Measurements from ENCODE around the gene SERTM1. TPM values are rescaled to one million over a fixed set of nuclear protein-coding genes. Genes with fewer than 3 reads are reported as not detected.
A peak's percentile ranks its signal among the peaks of the same experiment; 100 is the strongest.

The SERTM1 gene
- total RNA-seq, 1 experiment from 2014 or later = not detected

DNA sequence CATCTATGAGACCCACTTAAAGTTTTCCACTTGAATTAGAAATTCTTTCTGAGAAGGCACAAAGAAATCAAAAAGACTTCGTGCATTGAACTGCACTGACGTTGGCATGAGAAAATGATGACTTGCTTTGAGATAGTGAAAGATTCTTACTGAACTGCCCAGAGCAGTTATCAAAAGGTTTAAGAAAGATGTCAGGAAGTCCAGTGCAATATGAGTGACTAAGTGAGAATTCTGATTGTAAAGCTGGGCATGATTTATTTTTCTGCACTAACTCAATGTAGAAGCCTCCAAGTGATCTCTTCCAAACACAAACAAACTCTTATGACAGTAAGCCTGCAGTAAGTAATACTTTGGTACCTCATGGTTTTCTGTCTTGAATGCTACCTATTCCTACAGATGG, 52.1 kb downstream of the SERTM1 start:
- Histone ChIP-seq H3F3A (ENCODE audit: low read length, unreplicated experiment) (no peaks in the 10 kb centered on the region), H3K9me3 (ENCODE audit: low read length) (no peaks in the 10 kb centered on the region), H3K4me3 (ENCODE audit: low read length) (no peak overlapping the region), H3K4me2 (ENCODE audit: low read length) (no peak overlapping the region), H3K79me2 (ENCODE audit: low read length) (no peaks in the 10 kb centered on the region), H3K27me3 (ENCODE audit: low read length) (no peaks in the 10 kb centered on the region), H3K27ac (ENCODE audit: low read length) (no peak overlapping the region), H3K36me3 (ENCODE audit: low read depth, low read length) (no peaks in the 10 kb centered on the region), H2AFZ (ENCODE audit: low read length) (no peak overlapping the region), H3K9me2 (replicated peaks; ENCODE audit: low read length) (no peaks in the 10 kb centered on the region), H4K20me1 (ENCODE audit: low read length) (no peaks in the 10 kb centered on the region), H3K4me1 (ENCODE audit: insufficient read depth, low read length) (no peaks in the 10 kb centered on the region), H3K9ac (ENCODE audit: low read length) (no peak overlapping the region)
- BruUV-seq (replicated peaks) = no TSS peak
- intact Hi-C loops (cut with micrococcal nuclease) = no loop called here
- ATAC-seq = no peak
- DNase-seq = no peak
- CTCF ChIA-PET = no interaction called here
- TF ChIP-seq EZH2phosphoT487 (IDR thresholded peaks at IDR 0.05; ENCODE audit: borderline replicate concordance, low read length) (no peak), EZH2 (IDR thresholded peaks at IDR 0.05; ENCODE audit: low read length, unreplicated experiment) (no peak)
- TF ChIP-seq, protein P1, sequence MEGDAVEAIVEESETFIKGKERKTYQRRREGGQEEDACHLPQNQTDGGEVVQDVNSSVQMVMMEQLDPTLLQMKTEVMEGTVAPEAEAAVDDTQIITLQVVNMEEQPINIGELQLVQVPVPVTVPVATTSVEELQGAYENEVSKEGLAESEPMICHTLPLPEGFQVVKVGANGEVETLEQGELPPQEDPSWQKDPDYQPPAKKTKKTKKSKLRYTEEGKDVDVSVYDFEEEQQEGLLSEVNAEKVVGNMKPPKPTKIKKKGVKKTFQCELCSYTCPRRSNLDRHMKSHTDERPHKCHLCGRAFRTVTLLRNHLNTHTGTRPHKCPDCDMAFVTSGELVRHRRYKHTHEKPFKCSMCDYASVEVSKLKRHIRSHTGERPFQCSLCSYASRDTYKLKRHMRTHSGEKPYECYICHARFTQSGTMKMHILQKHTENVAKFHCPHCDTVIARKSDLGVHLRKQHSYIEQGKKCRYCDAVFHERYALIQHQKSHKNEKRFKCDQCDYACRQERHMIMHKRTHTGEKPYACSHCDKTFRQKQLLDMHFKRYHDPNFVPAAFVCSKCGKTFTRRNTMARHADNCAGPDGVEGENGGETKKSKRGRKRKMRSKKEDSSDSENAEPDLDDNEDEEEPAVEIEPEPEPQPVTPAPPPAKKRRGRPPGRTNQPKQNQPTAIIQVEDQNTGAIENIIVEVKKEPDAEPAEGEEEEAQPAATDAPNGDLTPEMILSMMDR (conservative IDR thresholded peaks at IDR 0.05; ENCODE audit: low read depth, low read length) = no peak
- POLR2A ChIA-PET (ENCODE audit: unreplicated experiment) = no interaction called here

DNA sequence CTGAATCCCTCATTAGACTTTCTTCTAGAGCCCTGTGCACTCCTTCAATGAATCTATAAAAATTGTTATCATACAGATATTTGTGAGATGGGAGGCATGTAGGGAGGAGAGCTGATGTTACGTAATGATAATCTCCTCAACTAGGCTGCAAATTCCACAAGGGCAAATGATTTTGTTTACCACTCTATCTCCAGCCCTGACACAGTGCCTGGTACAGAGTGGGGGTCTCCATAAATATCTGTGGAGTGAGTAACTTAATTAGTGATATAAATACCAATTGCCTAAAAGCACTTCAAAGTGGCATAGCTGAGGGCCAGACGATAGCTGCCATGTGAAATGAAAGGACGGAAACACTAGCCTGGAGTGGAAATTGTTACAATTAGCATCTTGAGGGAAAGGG, 54.2 kb downstream of the SERTM1 start:
- H3K4me3 ChIP-seq (ENCODE audit: low read length) = no peak overlapping the region
- DNase-seq = no peak
- H3K27ac ChIP-seq (ENCODE audit: low read length) = no peak overlapping the region
- no peaks in the 10 kb centered on the region for H3K27me3 ChIP-seq (ENCODE audit: low read length)
- H3K9ac ChIP-seq (ENCODE audit: low read length) = no peak overlapping the region
- no peaks in the 10 kb centered on the region for H3F3A ChIP-seq (ENCODE audit: low read length, unreplicated experiment)
- no TSS peak for BruUV-seq (replicated peaks)
- H3K36me3 ChIP-seq (ENCODE audit: low read depth, low read length) = no peaks in the 10 kb centered on the region
- ChIA-PET POLR2A (ENCODE audit: unreplicated experiment) (no interaction called here), CTCF (no interaction called here)
- H2AFZ ChIP-seq (ENCODE audit: low read length) = no peak overlapping the region
- no peak overlapping the region for H3K4me2 ChIP-seq (ENCODE audit: low read length)
- no peaks in the 10 kb centered on the region for H3K79me2 ChIP-seq (ENCODE audit: low read length)
- intact Hi-C loops (cut with micrococcal nuclease) = no loop called here
- no peaks in the 10 kb centered on the region for H3K4me1 ChIP-seq (ENCODE audit: insufficient read depth, low read length)
- H3K9me2 ChIP-seq (replicated peaks; ENCODE audit: low read length) = no peaks in the 10 kb centered on the region
- TF ChIP-seq EZH2 (IDR thresholded peaks at IDR 0.05; ENCODE audit: low read length, unreplicated experiment) (no peak), EZH2phosphoT487 (IDR thresholded peaks at IDR 0.05; ENCODE audit: borderline replicate concordance, low read length) (no peak)
- TF ChIP-seq, protein P1 (conservative IDR thresholded peaks at IDR 0.05; ENCODE audit: low read depth, low read length) = no peak
- no peaks in the 10 kb centered on the region for H3K9me3 ChIP-seq (ENCODE audit: low read length)
- H4K20me1 ChIP-seq (ENCODE audit: low read length) = no peaks in the 10 kb centered on the region
- no peak for ATAC-seq

DNA sequence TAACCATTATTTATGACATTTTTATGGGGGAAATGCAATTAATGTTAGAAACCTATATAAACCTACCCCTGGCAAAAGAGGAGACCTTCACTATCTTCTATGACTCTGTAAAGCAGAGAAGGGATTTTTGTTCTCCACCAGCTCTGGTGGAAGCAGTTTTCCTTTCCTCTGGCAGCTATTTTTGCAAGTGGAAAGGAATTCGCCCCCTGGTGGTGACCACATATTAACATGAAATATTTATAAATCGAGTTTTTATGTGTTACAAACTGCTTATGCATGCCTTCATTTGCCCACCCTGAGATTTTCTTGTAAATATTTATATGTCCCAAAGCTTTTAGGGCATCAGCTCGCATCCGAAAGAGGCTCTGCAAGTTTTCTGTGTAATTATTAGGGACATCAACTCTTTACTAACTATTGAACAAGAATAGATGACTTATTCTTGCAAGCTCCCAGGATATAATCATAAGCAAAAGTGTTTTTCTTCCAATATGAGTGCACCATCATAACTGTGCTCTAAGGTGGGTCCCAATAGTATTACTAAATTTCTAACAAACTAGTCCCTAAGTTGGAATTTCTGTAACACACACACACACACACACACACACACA, 62.4 kb downstream of the SERTM1 start:
- no peaks in the 10 kb centered on the region for H3K79me2 ChIP-seq (ENCODE audit: low read length)
- POLR2A ChIA-PET (ENCODE audit: unreplicated experiment) = no interaction called here
- H2AFZ ChIP-seq (ENCODE audit: low read length) = no peak overlapping the region
- BruUV-seq (replicated peaks) = no TSS peak
- ATAC-seq = no peak; the same call in 1 of the 2 replicates
- no peaks in the 10 kb centered on the region for H3K36me3 ChIP-seq (ENCODE audit: low read depth, low read length)
- intact Hi-C loops (cut with micrococcal nuclease) = loop anchor here (1.0 to 10.0 kb wide), 4 partner anchors 283 to 761 kb away; no protein-coding TSS in a partner anchor
- H3K9me3 ChIP-seq (ENCODE audit: low read length) = no peaks in the 10 kb centered on the region
- no peaks in the 10 kb centered on the region for H3K9me2 ChIP-seq (replicated peaks; ENCODE audit: low read length)
- no peaks in the 10 kb centered on the region for H3F3A ChIP-seq (ENCODE audit: low read length, unreplicated experiment)
- CTCF ChIA-PET = interaction anchor here (0.8 to 1.5 kb wide), 3 partner anchors 105 to 389 kb away, joined by 3 to 5 read pairs (median 5); no protein-coding TSS in a partner anchor
- peak; percentile 48 for DNase-seq
- no peak overlapping the region for H3K4me2 ChIP-seq (ENCODE audit: low read length)
- H3K4me3 ChIP-seq (ENCODE audit: low read length) = no peak overlapping the region
- TF ChIP-seq, protein P1 (conservative IDR thresholded peaks at IDR 0.05; ENCODE audit: low read depth, low read length) = peak; percentile 65
- no peak for TF ChIP-seq EZH2 (IDR thresholded peaks at IDR 0.05; ENCODE audit: low read length, unreplicated experiment)
- no peaks in the 10 kb centered on the region for H4K20me1 ChIP-seq (ENCODE audit: low read length)
- H3K27me3 ChIP-seq (ENCODE audit: low read length) = no peaks in the 10 kb centered on the region
- no peak overlapping the region for H3K27ac ChIP-seq (ENCODE audit: low read length)
- no peak overlapping the region for H3K9ac ChIP-seq (ENCODE audit: low read length)
- no peaks in the 10 kb centered on the region for H3K4me1 ChIP-seq (ENCODE audit: insufficient read depth, low read length)
